Islet of Langerhans (tissue), 1 donor: ENCODE data around the gene ADRB1.

Source experiments
- FAIRE-seq: peaks from one replicate; lab custom pipeline; 2011; peaks lifted over from hg19 to GRCh38; lab: Jason Lieb, UNC

ADRB1 gene

DNA sequence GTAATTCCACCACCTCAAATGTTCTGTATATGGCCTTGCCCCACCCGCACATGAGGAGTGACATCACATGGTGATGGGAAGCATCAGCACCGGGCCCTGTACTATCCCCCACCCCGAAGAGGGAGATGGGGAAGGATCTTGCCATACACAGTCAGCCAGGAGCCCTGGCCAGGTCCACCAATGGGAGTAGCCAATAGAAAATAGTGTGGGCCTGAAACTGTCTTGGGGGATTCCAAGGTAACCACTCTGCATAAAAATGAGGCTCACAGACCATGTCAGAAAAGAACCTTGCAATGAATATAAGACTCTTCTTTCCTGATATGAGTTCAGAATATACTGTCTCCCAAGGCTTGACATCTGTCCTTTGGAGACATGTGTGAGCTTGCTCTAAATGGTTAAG is 51.1 kb downstream of the ADRB1 start:
- FAIRE-seq: no peak

- FAIRE-seq: no peak
Measured at GRCh38 chr10:114095559-114096337, 52.1 kb downstream of the ADRB1 start.
